HTERT RPE-1 (cell line): Measurements from ENCODE around the gene EAPP.
"Not testable (repeated sequence)": the region's sequence is repeated elsewhere in the genome, so short reads cannot be mapped to it uniquely, and the experiment has no call there.

ENCODE experiments used
- in situ Hi-C: fragments of 300-500 bp; cut with MboI; formaldehyde crosslinking; loops from 4 replicates; pipeline ENCODE4 v1.14.3; 2020; ENCODE audit warnings: low sequenced_read_pairs

EAPP gene

DNA sequence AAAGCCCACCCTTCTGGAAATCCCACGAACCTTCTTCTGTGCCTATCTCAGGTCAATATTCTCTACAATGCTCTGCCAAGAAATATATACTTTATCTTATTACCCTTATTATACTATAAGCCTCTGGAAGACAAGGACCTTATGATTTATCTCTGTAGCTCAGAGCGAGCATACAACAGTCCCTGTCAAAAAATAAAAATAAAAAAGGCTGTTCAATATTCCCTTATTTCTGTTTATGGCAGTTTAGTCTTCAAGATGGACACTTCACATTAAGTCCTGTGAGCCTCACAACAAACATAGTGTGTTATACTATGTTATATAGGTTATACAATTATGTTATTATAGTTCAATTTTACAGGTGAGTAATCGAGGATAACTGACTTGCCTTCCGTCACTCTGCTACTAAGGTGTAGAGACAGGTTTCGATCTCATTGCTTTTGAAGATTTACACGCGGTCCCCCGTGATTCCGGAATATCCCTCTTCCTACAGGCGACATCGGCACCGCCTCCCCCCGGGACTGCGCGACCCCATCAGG is 562 bp downstream of the EAPP start:
- in situ Hi-C loops: no loop called here

- in situ Hi-C loops: not testable (repeated sequence)
Observed at GRCh38 chr14:34538096-34538495, 1.4 kb downstream of the EAPP start.

DNA sequence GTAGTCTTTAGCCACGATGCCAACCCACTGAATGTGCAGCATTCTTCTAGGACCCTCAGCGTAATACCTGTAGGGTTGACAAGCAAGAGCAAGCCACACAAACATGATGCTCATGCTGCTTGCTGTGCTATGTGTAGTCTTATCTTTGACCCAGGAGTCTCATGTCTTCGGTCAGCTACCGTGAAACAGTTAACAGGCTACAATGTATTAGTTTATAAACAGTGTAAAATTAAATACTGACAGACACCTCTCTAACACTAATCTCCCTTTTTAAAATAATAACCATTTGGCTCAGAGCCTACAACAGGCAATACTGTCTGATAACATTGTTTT is 1.9 kb downstream of the EAPP start:
- in situ Hi-C loops: no loop called here

- in situ Hi-C loops: no loop called here
Observed at GRCh38 chr14:34536951-34537676, 2.4 kb downstream of the EAPP start.

DNA sequence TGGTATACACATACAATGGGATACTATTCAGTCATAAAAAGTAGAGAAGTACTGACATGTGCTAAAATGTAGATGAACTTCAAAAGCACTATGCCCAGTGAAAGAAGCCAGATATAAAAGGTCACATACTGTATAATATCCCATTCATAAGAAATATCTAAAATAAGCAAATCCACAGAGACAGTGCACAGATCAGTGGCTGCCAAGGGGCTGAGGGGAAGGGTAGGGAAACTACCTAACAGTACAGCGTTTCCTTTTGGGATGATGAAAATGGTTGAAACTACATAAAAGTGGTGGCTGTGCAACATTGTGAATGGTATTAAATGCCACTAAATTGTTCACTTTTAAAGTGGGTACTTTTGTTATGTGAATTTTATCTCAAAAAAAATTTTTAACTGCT is 11.9 kb downstream of the EAPP start:
- in situ Hi-C loops: no loop called here

- in situ Hi-C loops: not testable (repeated sequence)
Observed at GRCh38 chr14:34524216-34524615, 15.3 kb downstream of the EAPP start.

- in situ Hi-C loops: no loop called here
Observed at GRCh38 chr14:34522496-34522895, 17.0 kb downstream of the EAPP start.

- in situ Hi-C loops: not testable (repeated sequence)
Observed at GRCh38 chr14:34521071-34521470, 18.4 kb downstream of the EAPP start.

- in situ Hi-C loops: not testable (repeated sequence)
Observed at GRCh38 chr14:34520304-34520970, 19.1 kb downstream of the EAPP start.

DNA sequence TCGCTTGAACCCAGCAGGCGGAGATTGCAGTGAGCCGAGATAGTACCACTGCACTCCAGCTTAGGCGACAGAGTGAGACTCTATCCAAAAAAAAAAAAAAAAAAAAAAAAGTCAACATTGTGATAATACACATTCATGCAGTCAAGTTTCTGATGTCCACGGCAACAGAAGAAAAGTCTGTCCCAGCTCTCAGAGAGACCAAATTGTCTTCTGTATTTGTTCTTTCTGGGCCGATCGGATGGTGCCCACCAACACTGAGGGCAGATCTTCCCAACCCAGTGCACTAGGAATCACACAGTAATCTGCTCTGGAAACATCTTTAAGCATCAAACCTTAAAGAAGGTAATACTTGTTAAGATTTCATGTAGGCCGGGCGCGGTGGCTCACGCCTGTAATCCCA is 31.6 kb downstream of the EAPP start:
- in situ Hi-C loops: no loop called here

DNA sequence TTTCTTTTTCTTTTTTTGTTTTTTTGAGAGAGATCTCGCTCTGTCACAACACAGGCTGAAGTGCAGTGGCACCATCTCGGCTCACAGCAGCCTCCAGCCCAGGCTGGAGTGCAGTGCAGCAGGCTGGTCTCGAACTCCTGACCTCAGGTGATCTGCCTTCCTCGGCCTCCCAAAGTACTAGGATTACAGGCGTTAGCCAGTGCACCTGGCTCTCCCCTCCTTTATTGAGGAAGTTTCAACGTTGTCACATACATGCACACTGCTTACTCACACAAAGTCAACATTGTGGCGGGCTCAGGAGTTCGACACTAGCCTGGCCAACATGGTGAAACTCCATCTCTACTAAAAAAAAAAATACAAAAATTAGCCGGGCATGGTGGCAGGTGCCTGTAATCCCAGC is 32.0 kb downstream of the EAPP start:
- in situ Hi-C loops: no loop called here

DNA sequence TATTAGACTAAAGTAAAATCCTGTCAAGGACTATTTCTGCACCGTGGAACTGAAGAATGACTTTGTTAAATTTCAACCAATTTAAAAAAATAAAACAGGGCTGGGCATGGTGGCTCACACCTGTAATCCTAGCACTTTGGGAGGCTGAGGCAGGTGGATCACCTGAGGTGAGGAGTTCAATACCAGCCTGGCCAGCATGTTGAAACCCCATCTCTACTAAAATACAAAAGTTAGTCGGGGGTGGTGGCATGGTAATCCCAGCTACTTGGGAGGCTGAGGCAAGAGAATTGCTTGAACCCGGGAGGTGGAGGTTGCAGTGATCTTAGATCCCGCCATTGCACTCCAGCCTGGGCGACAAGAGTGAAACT is 34.4 kb downstream of the EAPP start:
- in situ Hi-C loops: not testable (repeated sequence)

DNA sequence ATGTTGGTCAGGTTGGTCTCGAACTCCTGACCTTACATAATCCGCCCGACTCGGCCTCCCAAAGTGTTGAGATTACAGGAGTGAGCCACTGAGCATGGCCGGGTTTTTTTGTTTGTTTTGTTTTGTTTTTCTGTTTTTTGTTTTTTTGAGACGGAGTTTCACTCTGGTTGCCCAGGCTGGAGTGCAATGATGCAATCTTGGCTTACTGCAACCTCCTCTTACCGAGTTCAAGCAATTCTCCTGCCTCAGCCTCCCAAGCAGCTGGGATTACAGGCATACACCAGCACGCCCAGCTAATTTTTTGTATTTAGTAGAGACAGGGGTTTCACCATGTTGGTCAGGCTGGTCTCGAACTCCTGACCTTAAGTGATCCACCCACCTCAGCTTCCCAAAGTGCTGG is 35.5 kb downstream of the EAPP start:
- in situ Hi-C loops: not testable (repeated sequence)

DNA sequence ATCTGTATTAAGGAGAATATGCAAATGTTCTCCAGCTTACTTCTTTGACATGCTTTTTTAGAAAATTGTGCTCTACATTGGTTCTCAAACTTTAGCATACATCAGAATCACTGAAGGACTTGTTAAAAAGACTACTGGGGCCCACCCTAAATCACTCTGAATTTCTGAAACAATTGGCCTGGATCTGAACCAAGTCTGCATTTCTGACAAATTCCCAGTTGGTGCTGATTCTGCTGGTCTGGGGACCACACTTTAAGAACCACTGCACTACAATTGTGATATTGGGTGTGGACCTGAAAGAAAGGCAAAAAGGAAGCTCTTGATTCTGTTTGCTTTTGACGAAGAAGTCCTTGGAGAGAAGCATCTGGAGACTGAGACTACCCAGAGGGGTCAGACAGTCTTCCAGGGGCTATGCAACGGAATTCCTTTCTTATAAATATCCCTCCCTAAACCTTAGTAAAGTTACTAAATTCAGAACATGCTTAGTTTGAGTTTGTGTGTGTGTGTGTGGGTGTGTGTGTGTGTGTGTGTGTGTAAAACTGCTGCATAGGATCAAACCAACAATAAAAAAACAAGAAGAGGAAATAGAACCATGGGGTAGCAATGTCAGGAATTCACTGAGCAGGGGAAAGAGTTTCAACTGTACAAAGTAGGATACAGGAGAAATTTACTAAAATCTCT is 36.8 kb downstream of the EAPP start:
- in situ Hi-C loops: no loop called here

DNA sequence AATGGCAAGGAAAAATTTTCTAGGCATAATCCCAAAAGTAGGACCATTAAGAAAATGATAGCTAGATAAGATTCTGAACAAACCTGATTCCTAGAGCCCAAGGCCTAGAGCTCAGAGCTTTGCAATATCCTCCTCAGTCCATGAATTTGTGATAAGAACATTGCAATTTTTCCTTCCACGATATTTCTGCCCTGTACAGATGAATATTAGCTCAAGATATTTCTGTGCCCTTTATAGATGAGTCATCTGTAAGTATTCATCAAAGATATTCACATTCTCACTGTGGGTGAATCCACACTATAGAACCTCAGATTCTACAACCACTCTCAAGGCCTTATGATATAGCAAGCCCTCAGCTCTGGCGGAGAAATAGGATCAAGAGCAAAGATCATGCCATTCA is 37.5 kb downstream of the EAPP start:
- in situ Hi-C loops: no loop called here

- in situ Hi-C loops: no loop called here
Observed at GRCh38 chr14:34501004-34501580, 38.4 kb downstream of the EAPP start.

GRCh38 chr14:34498684-34499412 is 40.7 kb downstream of the EAPP start:
- in situ Hi-C loops: no loop called here

- in situ Hi-C loops: no loop called here
Observed at GRCh38 chr14:34496679-34497513, 42.6 kb downstream of the EAPP start.

DNA sequence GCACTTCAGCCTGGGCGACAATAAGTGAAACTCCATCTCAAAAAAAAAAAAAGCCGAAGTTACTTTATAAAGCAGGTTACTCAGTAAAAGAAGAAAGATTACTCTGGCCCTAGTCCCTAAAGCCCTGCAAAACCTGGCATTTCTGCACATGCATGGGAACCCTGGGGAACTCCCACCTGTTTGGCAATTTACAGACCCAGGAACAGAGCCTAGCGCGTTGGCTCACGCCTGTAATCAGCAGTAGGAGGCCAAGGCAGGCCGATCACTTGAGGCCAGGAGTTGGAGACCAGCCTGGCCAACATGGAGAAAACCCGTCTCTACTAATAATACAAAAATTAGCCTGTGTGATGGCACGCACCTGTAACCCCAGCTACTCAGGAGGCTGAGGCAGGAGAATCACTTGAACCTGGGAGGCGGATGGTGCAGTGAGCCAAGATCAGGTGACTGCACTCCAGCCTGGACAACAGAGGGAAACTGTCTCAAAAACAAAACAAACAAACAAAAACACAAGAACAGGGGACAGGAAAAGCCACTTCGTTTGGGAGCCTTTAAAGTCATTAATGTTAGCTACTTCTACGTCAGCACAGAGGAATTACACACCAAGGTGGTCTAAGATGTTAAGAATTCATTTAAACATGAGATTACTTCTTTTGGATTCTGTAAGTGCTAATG is 43.4 kb downstream of the EAPP start:
- in situ Hi-C loops: no loop called here

- in situ Hi-C loops: no loop called here
Observed at GRCh38 chr14:34489324-34489723, 50.2 kb downstream of the EAPP start.
